ENCODE data around the gene FOXC1.

- TF ChIP-seq CTCF (IDR thresholded peaks at IDR 0.05; ENCODE audit: poor library complexity) (no peak), EZH2phosphoT487 (IDR thresholded peaks at IDR 0.05; ENCODE audit: low read depth, severe bottlenecking, unreplicated experiment) (no peak), EZH2 (IDR thresholded peaks at IDR 0.05; ENCODE audit: borderline replicate concordance) (no peak)
These were observed 14.0 kb downstream of the FOXC1 start for GRCh38 chr6:1623769-1624057.

Measured in hepatocyte (in vitro differentiated cells).